SK-N-SH treated with all-trans-retinoic acid at 6 μM for 48 hours (cell line): ENCODE data around the gene CALN1.

Experiments
- ATAC-seq: fragments of 200-7000 bp; cut with Tn5 transposase; 3 replicates; pipeline ENCODE4 v1.9.1; 2020; ENCODE audit warnings: mild to moderate bottlenecking, moderate library complexity
- ARNTL ChIP-seq: fragments of 450-650 bp; formaldehyde crosslinking; IDR thresholded peaks from 2 replicates; pipeline ENCODE4 v1.5.0; 2020; ENCODE audit warnings: low read depth, mild to moderate bottlenecking, moderate library complexity, borderline replicate concordance
- CSDC2 ChIP-seq: fragments of 250-450 bp; sonication (Bioruptor Pico); IDR thresholded peaks from 2 replicates; pipeline ENCODE4 v1.5.0; 2020; ENCODE audit warnings: mild to moderate bottlenecking, moderate library complexity
- ESRRG ChIP-seq: fragments of 250-450 bp; sonication (Bioruptor Pico); IDR thresholded peaks from 2 replicates; pipeline ENCODE4 v1.6.1; 2021; ENCODE audit warnings: mild to moderate bottlenecking
- GLIS3 ChIP-seq: fragments of 250-450 bp; sonication (Bioruptor Pico); IDR thresholded peaks from 2 replicates; pipeline ENCODE4 v1.5.0; 2020; ENCODE audit warnings: mild to moderate bottlenecking, moderate library complexity
- ISL1 ChIP-seq: fragments of 250-450 bp; sonication (Bioruptor Pico); IDR thresholded peaks from 2 replicates; pipeline ENCODE4 v2.1.2; 2022; ENCODE audit warnings: mild to moderate bottlenecking, moderate library complexity
- OSR1 ChIP-seq: fragments of 250-450 bp; sonication (Bioruptor Pico); IDR thresholded peaks from 2 replicates; pipeline ENCODE4 v1.8.0; 2022; ENCODE audit warnings: moderate library complexity, mild to moderate bottlenecking, inconsistent platforms
- TCF4 ChIP-seq: fragments of 250-450 bp; sonication (Bioruptor Pico); IDR thresholded peaks from 2 replicates; pipeline ENCODE4 v1.8.0; 2021; ENCODE audit warnings: mild to moderate bottlenecking, moderate library complexity, borderline replicate concordance
- TOX ChIP-seq: fragments of 250-450 bp; sonication (Bioruptor Pico); IDR thresholded peaks from 2 replicates; pipeline ENCODE4 v1.8.0; 2021; ENCODE audit warnings: mild to moderate bottlenecking, moderate library complexity, borderline replicate concordance
- ZC3H10 ChIP-seq: fragments of 250-450 bp; sonication (Bioruptor Pico); IDR thresholded peaks from 2 replicates; pipeline ENCODE4 v1.5.1; 2021; ENCODE audit warnings: mild to moderate bottlenecking, moderate library complexity
- ZFP3 ChIP-seq: fragments of 250-450 bp; sonication (Bioruptor Pico); IDR thresholded peaks from 2 replicates; pipeline ENCODE4 v1.5.0; 2020; ENCODE audit warnings: mild to moderate bottlenecking, moderate library complexity
- ZNF565 ChIP-seq: fragments of 450-650 bp; formaldehyde crosslinking; conservative IDR thresholded peaks from 2 replicates; pipeline ENCODE4 v1.5.0; 2020; ENCODE audit warnings: low read depth, mild to moderate bottlenecking, moderate library complexity
- ZNF70 ChIP-seq: fragments of 450-650 bp; formaldehyde crosslinking; IDR thresholded peaks from 2 replicates; pipeline ENCODE4 v1.5.0; 2020; ENCODE audit warnings: mild to moderate bottlenecking, moderate library complexity
- ZNF8 ChIP-seq: fragments of 450-650 bp; formaldehyde crosslinking; IDR thresholded peaks from 2 replicates; pipeline ENCODE4 v1.5.0; 2020; ENCODE audit warnings: mild to moderate bottlenecking, moderate library complexity
- TF ChIP-seq, protein P1 (sequence below): fragments of 250-450 bp; sonication (Bioruptor Pico); IDR thresholded peaks from 2 replicates; pipeline ENCODE4 v1.8.0; 2021; ENCODE audit warnings: low read depth, mild to moderate bottlenecking, moderate library complexity, borderline replicate concordance
- TF ChIP-seq, protein P2 (sequence below): fragments of 250-450 bp; sonication (Bioruptor Pico); IDR thresholded peaks from 2 replicates; pipeline ENCODE4 v1.5.0; 2020; ENCODE audit warnings: mild to moderate bottlenecking, moderate library complexity
- TF ChIP-seq, protein P3 (sequence below): fragments of 250-450 bp; sonication (Bioruptor Pico); IDR thresholded peaks from 2 replicates; pipeline ENCODE4 v1.5.1; 2021; ENCODE audit warnings: mild to moderate bottlenecking, moderate library complexity
- TF ChIP-seq, protein P4 (sequence below): fragments of 250-450 bp; sonication (Bioruptor Pico); IDR thresholded peaks from 2 replicates; pipeline ENCODE4 v1.8.0; 2020; ENCODE audit warnings: mild to moderate bottlenecking, moderate library complexity, borderline replicate concordance

Gene CALN1

DNA sequence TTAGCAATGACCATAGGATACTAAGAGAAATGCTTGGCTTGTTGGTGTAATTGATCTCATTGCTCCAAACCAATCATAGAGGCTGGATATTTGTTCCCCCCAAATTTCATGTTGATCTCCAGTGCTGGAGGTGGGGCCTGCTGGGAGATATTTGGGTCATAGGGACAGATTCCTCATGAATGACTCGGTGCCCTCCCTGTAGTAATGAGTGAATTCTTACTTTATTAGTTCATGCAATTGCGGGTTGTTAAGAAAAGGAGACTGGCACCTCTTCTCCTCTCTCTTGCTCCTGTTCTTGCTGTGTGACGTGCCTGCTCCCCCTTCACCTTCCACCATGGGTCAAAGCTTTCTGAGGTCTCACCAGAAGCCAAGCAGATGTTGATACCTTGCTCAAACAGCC lies 630.1 kb downstream of the CALN1 start (continued):
- TF ChIP-seq ZC3H10 (no peak), OSR1 (no peak), ZFP3 (CRISPR knock-in tag) (no peak)
- TF ChIP-seq, protein P1, sequence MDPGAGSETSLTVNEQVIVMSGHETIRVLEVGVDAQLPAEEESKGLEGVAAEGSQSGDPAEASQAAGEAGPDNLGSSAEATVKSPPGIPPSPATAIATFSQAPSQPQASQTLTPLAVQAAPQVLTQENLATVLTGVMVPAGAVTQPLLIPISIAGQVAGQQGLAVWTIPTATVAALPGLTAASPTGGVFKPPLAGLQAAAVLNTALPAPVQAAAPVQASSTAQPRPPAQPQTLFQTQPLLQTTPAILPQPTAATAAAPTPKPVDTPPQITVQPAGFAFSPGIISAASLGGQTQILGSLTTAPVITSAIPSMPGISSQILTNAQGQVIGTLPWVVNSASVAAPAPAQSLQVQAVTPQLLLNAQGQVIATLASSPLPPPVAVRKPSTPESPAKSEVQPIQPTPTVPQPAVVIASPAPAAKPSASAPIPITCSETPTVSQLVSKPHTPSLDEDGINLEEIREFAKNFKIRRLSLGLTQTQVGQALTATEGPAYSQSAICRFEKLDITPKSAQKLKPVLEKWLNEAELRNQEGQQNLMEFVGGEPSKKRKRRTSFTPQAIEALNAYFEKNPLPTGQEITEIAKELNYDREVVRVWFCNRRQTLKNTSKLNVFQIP (CRISPR knock-in tag) = no peak

DNA sequence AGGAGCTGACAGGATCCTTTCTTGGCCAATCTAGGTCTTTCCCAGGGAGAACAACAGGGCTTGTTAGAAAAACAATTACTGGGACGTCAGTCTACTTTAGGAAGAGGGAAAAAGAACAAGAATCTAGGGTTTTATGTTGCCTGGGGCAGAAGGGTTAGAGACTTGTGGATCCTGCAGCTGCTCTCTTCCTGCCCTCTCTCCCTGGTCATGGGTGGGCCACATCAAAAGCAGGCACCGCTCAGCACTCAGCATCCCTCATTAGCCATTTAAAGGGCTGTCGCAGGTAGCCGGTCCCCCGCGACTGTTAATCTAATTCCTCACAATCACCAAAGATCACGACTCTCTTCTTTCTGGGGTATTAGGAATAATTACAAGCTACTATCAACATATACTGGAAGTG lies 631.9 kb downstream of the CALN1 start:
- ATAC-seq = no peak
- TF ChIP-seq ZNF565 (CRISPR knock-in tag) (no peak), ISL1 (CRISPR knock-in tag) (no peak), ESRRG (CRISPR knock-in tag) (no peak), CSDC2 (CRISPR knock-in tag) (no peak), TOX (no peak), ZFP3 (CRISPR knock-in tag) (no peak), ZNF8 (CRISPR knock-in tag) (no peak), TCF4 (CRISPR knock-in tag) (no peak), ARNTL (no peak), ZNF70 (CRISPR knock-in tag) (no peak)
- TF ChIP-seq, protein P2, sequence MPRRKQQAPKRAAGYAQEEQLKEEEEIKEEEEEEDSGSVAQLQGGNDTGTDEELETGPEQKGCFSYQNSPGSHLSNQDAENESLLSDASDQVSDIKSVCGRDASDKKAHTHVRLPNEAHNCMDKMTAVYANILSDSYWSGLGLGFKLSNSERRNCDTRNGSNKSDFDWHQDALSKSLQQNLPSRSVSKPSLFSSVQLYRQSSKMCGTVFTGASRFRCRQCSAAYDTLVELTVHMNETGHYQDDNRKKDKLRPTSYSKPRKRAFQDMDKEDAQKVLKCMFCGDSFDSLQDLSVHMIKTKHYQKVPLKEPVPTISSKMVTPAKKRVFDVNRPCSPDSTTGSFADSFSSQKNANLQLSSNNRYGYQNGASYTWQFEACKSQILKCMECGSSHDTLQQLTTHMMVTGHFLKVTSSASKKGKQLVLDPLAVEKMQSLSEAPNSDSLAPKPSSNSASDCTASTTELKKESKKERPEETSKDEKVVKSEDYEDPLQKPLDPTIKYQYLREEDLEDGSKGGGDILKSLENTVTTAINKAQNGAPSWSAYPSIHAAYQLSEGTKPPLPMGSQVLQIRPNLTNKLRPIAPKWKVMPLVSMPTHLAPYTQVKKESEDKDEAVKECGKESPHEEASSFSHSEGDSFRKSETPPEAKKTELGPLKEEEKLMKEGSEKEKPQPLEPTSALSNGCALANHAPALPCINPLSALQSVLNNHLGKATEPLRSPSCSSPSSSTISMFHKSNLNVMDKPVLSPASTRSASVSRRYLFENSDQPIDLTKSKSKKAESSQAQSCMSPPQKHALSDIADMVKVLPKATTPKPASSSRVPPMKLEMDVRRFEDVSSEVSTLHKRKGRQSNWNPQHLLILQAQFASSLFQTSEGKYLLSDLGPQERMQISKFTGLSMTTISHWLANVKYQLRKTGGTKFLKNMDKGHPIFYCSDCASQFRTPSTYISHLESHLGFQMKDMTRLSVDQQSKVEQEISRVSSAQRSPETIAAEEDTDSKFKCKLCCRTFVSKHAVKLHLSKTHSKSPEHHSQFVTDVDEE (CRISPR knock-in tag) = no peak
- TF ChIP-seq, protein P1 (CRISPR knock-in tag) = no peak
- TF ChIP-seq, protein P3, sequence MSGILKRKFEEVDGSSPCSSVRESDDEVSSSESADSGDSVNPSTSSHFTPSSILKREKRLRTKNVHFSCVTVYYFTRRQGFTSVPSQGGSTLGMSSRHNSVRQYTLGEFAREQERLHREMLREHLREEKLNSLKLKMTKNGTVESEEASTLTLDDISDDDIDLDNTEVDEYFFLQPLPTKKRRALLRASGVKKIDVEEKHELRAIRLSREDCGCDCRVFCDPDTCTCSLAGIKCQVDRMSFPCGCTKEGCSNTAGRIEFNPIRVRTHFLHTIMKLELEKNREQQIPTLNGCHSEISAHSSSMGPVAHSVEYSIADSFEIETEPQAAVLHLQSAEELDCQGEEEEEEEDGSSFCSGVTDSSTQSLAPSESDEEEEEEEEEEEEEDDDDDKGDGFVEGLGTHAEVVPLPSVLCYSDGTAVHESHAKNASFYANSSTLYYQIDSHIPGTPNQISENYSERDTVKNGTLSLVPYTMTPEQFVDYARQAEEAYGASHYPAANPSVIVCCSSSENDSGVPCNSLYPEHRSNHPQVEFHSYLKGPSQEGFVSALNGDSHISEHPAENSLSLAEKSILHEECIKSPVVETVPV (CRISPR knock-in tag) = no peak

DNA sequence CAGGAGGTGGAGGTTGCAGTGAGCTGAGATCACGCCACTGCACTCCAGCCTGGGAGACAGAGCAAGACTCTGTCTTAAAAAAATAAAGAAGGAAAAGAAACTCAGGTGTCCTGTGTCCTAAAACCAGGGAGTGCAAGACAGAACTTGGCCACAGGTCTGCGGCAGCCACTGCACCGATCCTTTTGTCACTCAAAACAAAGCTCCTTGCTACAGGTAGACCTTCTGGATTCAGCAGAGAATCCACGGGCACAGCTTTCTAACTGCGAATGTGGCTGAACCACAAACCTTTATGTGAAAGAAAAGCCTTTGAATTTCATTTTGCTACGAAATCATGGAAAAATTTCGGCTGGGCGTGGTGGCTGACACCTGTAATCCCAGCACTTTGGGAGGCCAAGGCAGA lies 634.9 kb downstream of the CALN1 start:
- no peak for TF ChIP-seq ZC3H10
- TF ChIP-seq TCF4 (CRISPR knock-in tag) = no peak
- no peak for TF ChIP-seq TOX
- TF ChIP-seq, protein P2 (CRISPR knock-in tag) = no peak
- no peak for TF ChIP-seq ZFP3 (CRISPR knock-in tag)
- TF ChIP-seq ZNF565 (CRISPR knock-in tag) = no peak
- TF ChIP-seq, protein P4, sequence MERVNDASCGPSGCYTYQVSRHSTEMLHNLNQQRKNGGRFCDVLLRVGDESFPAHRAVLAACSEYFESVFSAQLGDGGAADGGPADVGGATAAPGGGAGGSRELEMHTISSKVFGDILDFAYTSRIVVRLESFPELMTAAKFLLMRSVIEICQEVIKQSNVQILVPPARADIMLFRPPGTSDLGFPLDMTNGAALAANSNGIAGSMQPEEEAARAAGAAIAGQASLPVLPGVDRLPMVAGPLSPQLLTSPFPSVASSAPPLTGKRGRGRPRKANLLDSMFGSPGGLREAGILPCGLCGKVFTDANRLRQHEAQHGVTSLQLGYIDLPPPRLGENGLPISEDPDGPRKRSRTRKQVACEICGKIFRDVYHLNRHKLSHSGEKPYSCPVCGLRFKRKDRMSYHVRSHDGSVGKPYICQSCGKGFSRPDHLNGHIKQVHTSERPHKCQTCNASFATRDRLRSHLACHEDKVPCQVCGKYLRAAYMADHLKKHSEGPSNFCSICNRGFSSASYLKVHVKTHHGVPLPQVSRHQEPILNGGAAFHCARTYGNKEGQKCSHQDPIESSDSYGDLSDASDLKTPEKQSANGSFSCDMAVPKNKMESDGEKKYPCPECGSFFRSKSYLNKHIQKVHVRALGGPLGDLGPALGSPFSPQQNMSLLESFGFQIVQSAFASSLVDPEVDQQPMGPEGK (CRISPR knock-in tag) = no peak
- TF ChIP-seq ZNF70 (CRISPR knock-in tag) = no peak
- no peak for TF ChIP-seq ARNTL
- TF ChIP-seq OSR1 = no peak
- TF ChIP-seq ESRRG (CRISPR knock-in tag) = no peak
- TF ChIP-seq GLIS3 (CRISPR knock-in tag) = no peak
- TF ChIP-seq CSDC2 (CRISPR knock-in tag) = no peak
- TF ChIP-seq, protein P3 (CRISPR knock-in tag) = no peak
- TF ChIP-seq, all 23 proteins: peak for 0
- no peak for ATAC-seq
